CD4-positive, alpha-beta T cell (primary cell): ENCODE data around the gene MCF2L2. TPM values are rescaled to one million over a fixed set of nuclear protein-coding genes. Genes with fewer than 3 reads are reported as not detected.
A peak's percentile ranks its signal among the peaks of the same experiment; 100 is the strongest.
"Not testable (repeated sequence)": the region's sequence is repeated elsewhere in the genome, so short reads cannot be mapped to it uniquely, and the experiment has no call there.

Experiments
- ATAC-seq: fragments of 200-7000 bp; cut with Tn5 transposase; one replicate; pipeline ENCODE4 v1.10.0; 2022; ENCODE audit warnings: mild to moderate bottlenecking; ENCODE audit not compliant: poor library complexity
- CTCF ChIA-PET: fragments of 350-600 bp; sonication (Branson Sonifier 250); formaldehyde crosslinking; loops from one replicate; lab custom pipeline; 2021; ENCODE audit warnings: antibody characterized with exemption, inconsistent platforms; lab: Charles Lee
- POLR2A ChIA-PET: fragments of 350-600 bp; sonication (Branson Sonifier 250); formaldehyde crosslinking; loops from one replicate; lab custom pipeline; 2021; ENCODE audit warnings: antibody characterized with exemption, inconsistent platforms; lab: Charles Lee
- DNase-seq, 14 experiments: peaks; one replicate each; pipeline ENCODE4 v3.0.0-alpha.2; 2013 to 2020; ENCODE audit warnings: mixed read lengths in 2 of 14
- H3K27ac ChIP-seq, 2 donors: one replicate each; pipeline versions ENCODE4 v1.5.1 to v1.7.0; 2013; ENCODE audit warnings: low read length in 2 of 2, low read depth in 1 of 2, mild to moderate bottlenecking in 1 of 2
- H3K27me3 ChIP-seq, 2 experiments: 1 replicate in 1 of 2; 2 replicates in 1 of 2; pipeline versions ENCODE4 v1.6.1 to v1.7.0; 2013; ENCODE audit warnings: low read length in 2 of 2, control low read depth in 1 of 2, mild to moderate bottlenecking in 1 of 2, moderate library complexity in 1 of 2; ENCODE audit not compliant: insufficient read depth in 2 of 2, control insufficient read depth in 1 of 2
- H3K36me3 ChIP-seq: one replicate; pipeline ENCODE4 v1.6.1; 2013; ENCODE audit warnings: low read length, control low read depth; ENCODE audit not compliant: insufficient read depth
- H3K4me1 ChIP-seq: one replicate; pipeline ENCODE4 v1.6.1; 2013; ENCODE audit warnings: low read length, control low read depth; ENCODE audit not compliant: insufficient read depth
- H3K4me3 ChIP-seq: one replicate; pipeline ENCODE4 v1.5.1; 2013; ENCODE audit warnings: mild to moderate bottlenecking, low read length, moderate library complexity
- H3K9me3 ChIP-seq, 2 experiments: 1 replicate in 1 of 2; 2 replicates in 1 of 2; pipeline versions ENCODE4 v1.6.1 to v1.7.0; 2013; ENCODE audit warnings: low read length in 2 of 2, mild to moderate bottlenecking in 2 of 2, control low read depth in 1 of 2, moderate library complexity in 1 of 2; ENCODE audit not compliant: control insufficient read depth in 1 of 2, insufficient read depth in 1 of 2
- H3K27ac Mint-ChIP-seq: one replicate; pipeline ENCODE4 v1.8.0; 2020; ENCODE audit warnings: mixed read lengths
- H3K27me3 Mint-ChIP-seq: one replicate; pipeline ENCODE4 v1.8.0; 2021; ENCODE audit warnings: mixed read lengths
- H3K36me3 Mint-ChIP-seq: one replicate; pipeline ENCODE4 v1.8.0; 2021; ENCODE audit warnings: low read depth, mixed read lengths
- H3K4me1 Mint-ChIP-seq: one replicate; pipeline ENCODE4 v1.8.0; 2021; ENCODE audit warnings: low read depth, mixed read lengths
- H3K4me3 Mint-ChIP-seq: one replicate; pipeline ENCODE4 v1.8.0; 2020; ENCODE audit warnings: mild to moderate bottlenecking, mixed read lengths
- H3K9me3 Mint-ChIP-seq: one replicate; pipeline ENCODE4 v1.8.0; 2020; ENCODE audit warnings: mixed read lengths
- intact Hi-C, 2 experiments: fragments of 100-400 bp; cut with DNase I in 1 of 2; cut with micrococcal nuclease in 1 of 2; formaldehyde crosslinking; loops; one replicate each; pipeline versions ENCODE4 v1.15.1 to v1.9.0; 2023 to 2025; cut with DNase I, micrococcal nuclease
- total RNA-seq, 174 experiments: library from RNA in 2 of 174; stranded (reverse) in 2 of 174; gene quantifications; one replicate each; pipeline ENCODE4 v1.2.3 and lab custom pipeline; 2021 to 2026
- TF ChIP-seq, protein P1 (sequence below): fragments of 200-600 bp; IDR thresholded peaks from one replicate; pipeline ENCODE4 v1.8.0; 2022; ENCODE audit warnings: antibody characterized with exemption, mild to moderate bottlenecking

The MCF2L2 gene
- total RNA-seq, 2 experiments from 2014 or later, result 3.8 to 4.1 TPM

DNA sequence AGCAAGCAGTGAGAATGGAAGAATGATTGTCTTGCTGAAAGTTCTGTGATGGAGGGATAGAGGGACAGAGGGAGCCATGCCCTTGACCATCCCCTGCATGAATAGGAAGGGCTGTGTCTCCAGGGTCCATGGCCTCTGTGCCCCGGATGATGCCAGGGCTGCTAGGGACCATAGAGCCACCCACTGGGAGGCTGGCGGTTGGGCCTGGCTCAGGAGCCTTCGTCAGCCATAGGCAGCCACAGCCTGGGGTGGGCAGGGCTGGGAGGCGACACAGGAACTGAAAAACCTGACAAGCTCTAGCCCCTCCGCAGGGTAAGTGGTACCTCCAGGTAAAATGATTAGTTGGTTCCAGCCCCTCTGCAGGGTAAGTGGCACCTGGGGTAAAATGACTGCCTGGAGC lies 246.8 kb downstream of the MCF2L2 start:
- intact Hi-C loops, result loop anchor here (5.0 to 10.0 kb wide), 2 partner anchors 57 to 586 kb away; no protein-coding TSS in a partner anchor
- ATAC-seq (no peak), DNase-seq (no peak)
- ChIA-PET POLR2A (no interaction called here), CTCF (no interaction called here)
- Histone ChIP-seq H3K27me3 (peaks cover 18 to 20% of the 10 kb centered on the region in 2 experiments), H3K4me3 (no peak overlapping the region), H3K36me3 (no peaks in the 10 kb centered on the region), H3K27ac (no peak overlapping the region), H3K4me1 (peaks cover 14% of the 10 kb centered on the region), H3K9me3 (no peaks in the 10 kb centered on the region)
- peaks cover 26% of the 10 kb centered on the region for H3K27me3 Mint-ChIP-seq
- no peak overlapping the region for H3K27ac Mint-ChIP-seq
- TF ChIP-seq, protein P1, sequence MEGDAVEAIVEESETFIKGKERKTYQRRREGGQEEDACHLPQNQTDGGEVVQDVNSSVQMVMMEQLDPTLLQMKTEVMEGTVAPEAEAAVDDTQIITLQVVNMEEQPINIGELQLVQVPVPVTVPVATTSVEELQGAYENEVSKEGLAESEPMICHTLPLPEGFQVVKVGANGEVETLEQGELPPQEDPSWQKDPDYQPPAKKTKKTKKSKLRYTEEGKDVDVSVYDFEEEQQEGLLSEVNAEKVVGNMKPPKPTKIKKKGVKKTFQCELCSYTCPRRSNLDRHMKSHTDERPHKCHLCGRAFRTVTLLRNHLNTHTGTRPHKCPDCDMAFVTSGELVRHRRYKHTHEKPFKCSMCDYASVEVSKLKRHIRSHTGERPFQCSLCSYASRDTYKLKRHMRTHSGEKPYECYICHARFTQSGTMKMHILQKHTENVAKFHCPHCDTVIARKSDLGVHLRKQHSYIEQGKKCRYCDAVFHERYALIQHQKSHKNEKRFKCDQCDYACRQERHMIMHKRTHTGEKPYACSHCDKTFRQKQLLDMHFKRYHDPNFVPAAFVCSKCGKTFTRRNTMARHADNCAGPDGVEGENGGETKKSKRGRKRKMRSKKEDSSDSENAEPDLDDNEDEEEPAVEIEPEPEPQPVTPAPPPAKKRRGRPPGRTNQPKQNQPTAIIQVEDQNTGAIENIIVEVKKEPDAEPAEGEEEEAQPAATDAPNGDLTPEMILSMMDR, result no peak
- no peak overlapping the region for H3K4me3 Mint-ChIP-seq
- no peaks in the 10 kb centered on the region for H3K36me3 Mint-ChIP-seq
- peaks cover 9% of the 10 kb centered on the region for H3K4me1 Mint-ChIP-seq
- no peaks in the 10 kb centered on the region for H3K9me3 Mint-ChIP-seq

DNA sequence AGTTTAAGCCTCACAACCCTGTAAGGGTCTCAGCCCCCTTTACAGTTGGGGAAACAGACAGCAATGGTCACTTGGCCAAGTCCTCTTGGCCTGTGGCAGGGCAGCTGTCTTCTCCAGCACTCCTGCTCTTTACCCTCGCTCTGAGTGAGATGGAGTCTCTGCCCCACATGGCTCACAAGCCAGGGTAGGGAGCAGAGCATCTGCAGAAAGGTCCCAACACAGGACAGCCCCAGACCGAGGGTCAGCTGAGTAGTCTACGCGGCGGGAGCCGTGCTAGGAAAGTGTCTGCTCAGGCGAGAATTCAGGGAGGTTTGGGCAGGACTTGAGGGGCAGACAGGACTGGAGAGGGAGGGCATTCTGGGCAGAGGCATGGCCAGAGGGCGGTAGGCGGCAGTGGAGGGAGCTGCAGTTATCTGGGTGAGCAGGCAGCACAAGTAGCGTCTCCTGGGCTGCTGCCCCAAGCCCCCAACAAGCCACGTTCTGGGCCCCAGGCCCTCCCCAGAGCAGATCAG lies 247.6 kb downstream of the MCF2L2 start:
- no peak for DNase-seq
- TF ChIP-seq, protein P1, result no peak
- Histone ChIP-seq H3K4me1 (peaks cover 14% of the 10 kb centered on the region), H3K27ac (no peak overlapping the region), H3K27me3 (peaks cover 18 to 26% of the 10 kb centered on the region in 2 experiments), H3K9me3 (no peaks in the 10 kb centered on the region), H3K36me3 (no peaks in the 10 kb centered on the region), H3K4me3 (no peak overlapping the region)
- H3K4me1 Mint-ChIP-seq, result peaks cover 9% of the 10 kb centered on the region
- ChIA-PET CTCF (no interaction called here), POLR2A (no interaction called here)
- no peak for ATAC-seq
- H3K27ac Mint-ChIP-seq, result no peak overlapping the region
- no peaks in the 10 kb centered on the region for H3K9me3 Mint-ChIP-seq
- intact Hi-C loops, result loop anchor here (5.0 to 10.0 kb wide), 2 partner anchors 56 to 586 kb away; no protein-coding TSS in a partner anchor
- H3K36me3 Mint-ChIP-seq, result no peaks in the 10 kb centered on the region
- peaks cover 33% of the 10 kb centered on the region for H3K27me3 Mint-ChIP-seq
- H3K4me3 Mint-ChIP-seq, result peak overlapping the region; percentile 84

DNA sequence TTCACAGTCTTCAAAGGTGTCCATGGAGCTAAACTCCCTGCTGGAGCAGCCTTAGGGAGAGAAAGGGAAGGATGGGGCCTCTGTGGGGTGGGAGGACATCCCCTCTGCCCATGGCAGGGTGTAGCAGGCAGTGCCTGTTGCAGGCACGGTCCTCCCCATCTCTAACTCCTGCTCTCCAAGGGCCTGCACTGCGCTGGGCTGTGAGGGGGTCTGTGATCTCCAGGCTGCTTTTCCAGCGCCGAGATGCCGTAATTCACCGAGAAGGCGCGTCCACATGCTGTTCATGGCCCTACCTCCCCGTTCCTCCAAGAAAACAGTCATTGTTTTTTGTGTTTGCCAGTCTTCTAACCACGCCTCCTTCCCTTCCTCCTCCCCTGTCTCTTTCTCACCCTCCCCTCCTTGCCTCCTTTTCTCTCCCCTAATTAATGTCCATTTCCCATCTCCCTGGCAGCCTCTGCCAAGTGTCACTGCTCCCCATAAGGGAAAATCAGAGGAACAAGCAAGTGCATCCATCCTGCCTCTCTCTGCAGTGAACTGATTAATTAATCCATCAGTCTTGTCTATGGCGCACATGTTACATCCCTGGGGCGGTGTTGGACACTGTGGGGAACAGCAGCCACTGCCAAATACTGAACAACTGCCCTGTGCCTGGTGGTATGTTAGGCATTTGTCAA lies 248.2 kb downstream of the MCF2L2 start:
- Mint-ChIP-seq H3K4me1 (peaks cover 9% of the 10 kb centered on the region), H3K4me3 (peak overlapping the region; percentile 84), H3K27me3 (peaks cover 39% of the 10 kb centered on the region), H3K27ac (no peak overlapping the region), H3K9me3 (no peaks in the 10 kb centered on the region), H3K36me3 (no peaks in the 10 kb centered on the region)
- no peaks in the 10 kb centered on the region for H3K9me3 ChIP-seq
- no peak overlapping the region for H3K4me3 ChIP-seq
- TF ChIP-seq, protein P1, result no peak
- H3K4me1 ChIP-seq, result peaks cover 14% of the 10 kb centered on the region
- no peak for DNase-seq
- ATAC-seq, result no peak
- H3K36me3 ChIP-seq, result no peaks in the 10 kb centered on the region
- CTCF ChIA-PET, result no interaction called here
- no peak overlapping the region for H3K27ac ChIP-seq
- H3K27me3 ChIP-seq, result peaks cover 18 to 26% of the 10 kb centered on the region in 2 experiments
- intact Hi-C loops, result loop anchor here (5.0 to 10.0 kb wide), 2 partner anchors 55 to 587 kb away; no protein-coding TSS in a partner anchor
- POLR2A ChIA-PET, result no interaction called here

DNA sequence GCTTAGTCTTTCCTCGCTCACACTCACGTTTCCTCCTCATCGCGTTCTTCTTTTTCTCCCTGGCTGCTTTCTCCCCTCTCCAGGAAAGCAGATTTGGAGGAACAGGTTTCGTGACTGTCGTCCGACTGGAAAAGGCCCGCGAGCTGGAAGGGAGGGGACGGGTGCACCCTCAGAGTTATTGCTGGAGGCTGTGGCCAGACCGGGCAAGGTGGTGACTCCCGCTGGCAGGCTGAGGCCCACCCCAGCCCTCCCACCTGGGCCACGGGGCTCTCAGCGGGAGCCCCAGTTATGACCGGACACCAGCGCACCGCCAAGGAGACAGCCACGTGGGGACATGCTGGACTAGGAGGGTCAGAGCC lies 248.9 kb downstream of the MCF2L2 start:
- peaks cover 18 to 26% of the 10 kb centered on the region in 2 experiments for H3K27me3 ChIP-seq
- ATAC-seq, H3K27ac ChIP-seq, DNase-seq, H3K9me3 Mint-ChIP-seq, H3K36me3 Mint-ChIP-seq, intact Hi-C loops, H3K9me3 ChIP-seq, H3K4me1 Mint-ChIP-seq, POLR2A ChIA-PET, H3K36me3 ChIP-seq, H3K27ac Mint-ChIP-seq: not testable (repeated sequence)
- CTCF ChIA-PET, result interaction anchor here (0.7 to 1.5 kb wide), 4 partner anchors 57 to 270 kb away, joined by 3 to 6 read pairs (median 6); no protein-coding TSS in a partner anchor
- peak overlapping the region; percentile 53 for H3K4me3 ChIP-seq
- peaks cover 14% of the 10 kb centered on the region for H3K4me1 ChIP-seq
- H3K27me3 Mint-ChIP-seq, result peaks cover 39% of the 10 kb centered on the region
- peak overlapping the region; percentile 69 for H3K4me3 Mint-ChIP-seq
